HG03196 (cell line): ENCODE results near the gene CNTN1.
"Not testable (repeated sequence)": the region's sequence is repeated elsewhere in the genome, so short reads cannot be mapped to it uniquely, and the experiment has no call there.

Experiments
- ATAC-seq: cut with Tn5 transposase; IDR thresholded peaks from one replicate; pipeline ENCODE4 v1.9.1; 2021; ENCODE audit not compliant: unreplicated experiment

CNTN1 gene

DNA sequence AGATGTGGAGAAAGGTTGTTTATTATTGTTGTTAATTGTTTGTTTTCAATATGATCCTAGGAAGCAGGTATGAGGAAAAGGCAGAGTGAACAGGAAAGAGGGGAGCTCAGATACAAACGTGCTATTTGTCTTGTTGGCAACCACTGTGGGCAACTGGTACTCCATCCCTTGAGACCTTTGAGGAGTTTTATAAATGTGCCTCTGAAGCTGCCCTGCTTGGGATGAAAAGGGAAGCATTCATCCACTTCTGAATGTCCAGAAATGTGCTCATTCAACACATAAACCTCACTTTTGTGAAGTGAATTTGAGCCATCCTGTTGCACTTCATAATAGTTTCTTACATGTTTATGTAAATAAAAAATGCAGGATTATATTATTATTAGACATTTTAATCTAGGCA is 331.6 kb downstream of the CNTN1 start:
- ATAC-seq = no peak

GRCh38 chr12:41026151-41026550 is 333.9 kb downstream of the CNTN1 start:
- no peak for ATAC-seq

DNA sequence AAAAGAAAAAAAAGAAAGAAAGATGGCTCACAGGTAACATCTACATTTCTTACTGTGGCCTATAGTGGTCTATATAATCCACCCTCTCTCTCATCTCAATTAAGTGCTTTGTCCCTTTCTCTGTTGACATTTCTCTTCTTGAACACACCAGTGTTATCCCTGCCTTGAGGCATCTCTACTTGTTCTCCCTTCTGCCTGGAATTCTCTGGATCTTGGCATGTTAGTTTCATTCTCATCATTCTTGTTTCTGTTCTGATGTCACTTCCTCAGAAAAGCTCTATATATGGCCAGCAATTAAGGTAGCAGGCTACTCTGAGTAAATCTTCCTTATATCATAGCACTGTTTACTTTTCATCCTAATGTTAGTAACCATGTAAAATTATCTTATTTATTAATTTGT is 340.1 kb downstream of the CNTN1 start:
- no peak for ATAC-seq

DNA sequence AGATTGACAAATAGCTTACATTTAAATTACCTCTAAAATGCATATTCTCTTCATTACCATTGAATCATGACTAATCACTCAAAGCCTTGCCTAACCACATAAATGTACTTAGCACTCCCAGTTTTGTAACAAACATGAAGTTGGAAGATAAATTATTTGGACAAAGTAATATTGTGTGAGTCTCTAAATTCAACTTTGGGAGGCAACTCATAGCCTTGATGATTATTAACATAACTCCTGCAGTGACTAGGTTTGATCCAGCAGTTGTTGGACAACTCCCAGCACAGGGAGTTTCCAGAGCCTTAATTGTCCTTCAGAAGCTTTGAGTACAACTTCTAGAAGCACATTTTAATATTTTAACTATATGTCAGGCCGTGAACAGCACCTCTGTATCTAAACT is 342.4 kb downstream of the CNTN1 start:
- ATAC-seq = no peak

DNA sequence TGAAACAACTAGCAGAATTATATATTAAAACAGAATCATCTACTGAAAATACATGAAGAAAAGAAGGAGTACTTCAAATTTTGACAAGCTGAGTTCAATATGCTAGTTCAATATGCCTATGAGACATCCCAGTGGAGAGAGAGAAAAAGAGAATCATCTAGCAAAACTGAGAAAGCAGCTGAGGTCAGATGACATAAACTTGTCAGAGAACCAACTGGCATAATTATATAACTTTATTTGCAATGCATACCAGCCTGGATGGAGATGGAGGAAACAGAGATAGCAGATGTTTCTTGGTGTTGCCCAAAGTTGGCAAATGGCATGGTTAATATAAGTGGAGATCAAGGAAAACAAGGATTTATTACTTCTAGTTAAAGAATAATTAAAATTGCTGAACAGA is 347.2 kb downstream of the CNTN1 start:
- no peak for ATAC-seq

DNA sequence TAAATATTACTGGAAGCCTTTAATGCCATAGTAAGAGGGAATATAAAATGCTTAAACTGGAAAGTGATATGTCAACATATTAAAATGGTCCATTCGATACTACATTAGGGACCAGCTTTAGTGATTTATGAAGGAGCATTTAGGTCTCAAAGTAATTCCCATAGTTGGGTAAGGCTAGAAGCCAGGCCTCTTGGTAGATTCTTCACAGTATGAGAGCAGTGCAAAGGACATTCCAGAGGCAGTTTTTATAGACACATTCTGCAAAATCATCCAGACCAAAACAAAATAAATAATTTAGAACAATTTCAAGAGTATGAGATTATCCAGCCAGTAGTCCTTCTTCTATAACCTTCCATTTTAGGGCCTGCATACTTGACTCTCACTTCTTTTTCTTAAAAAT is 353.3 kb downstream of the CNTN1 start:
- ATAC-seq = no peak

- no peak for ATAC-seq
Observed at GRCh38 chr12:41049033-41049432, 356.8 kb downstream of the CNTN1 start.

DNA sequence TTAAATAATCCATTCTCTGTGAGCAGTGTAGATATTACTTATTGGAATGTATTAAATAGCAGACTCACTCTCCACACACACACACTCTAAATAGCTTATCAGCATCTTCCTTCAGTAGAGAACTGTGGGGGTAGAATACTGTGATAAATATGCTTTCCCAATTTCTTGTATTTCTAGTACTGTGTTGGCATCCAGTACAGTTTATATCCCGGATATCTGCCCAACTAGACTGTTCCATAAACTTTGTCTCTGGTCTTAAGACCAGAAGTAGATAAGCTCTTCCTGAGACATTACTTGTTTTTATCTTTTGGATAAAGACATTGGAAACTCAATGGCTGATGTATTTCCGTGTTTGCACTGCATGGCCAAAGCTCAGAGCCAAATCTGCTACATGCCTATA is 359.7 kb downstream of the CNTN1 start:
- ATAC-seq = no peak

DNA sequence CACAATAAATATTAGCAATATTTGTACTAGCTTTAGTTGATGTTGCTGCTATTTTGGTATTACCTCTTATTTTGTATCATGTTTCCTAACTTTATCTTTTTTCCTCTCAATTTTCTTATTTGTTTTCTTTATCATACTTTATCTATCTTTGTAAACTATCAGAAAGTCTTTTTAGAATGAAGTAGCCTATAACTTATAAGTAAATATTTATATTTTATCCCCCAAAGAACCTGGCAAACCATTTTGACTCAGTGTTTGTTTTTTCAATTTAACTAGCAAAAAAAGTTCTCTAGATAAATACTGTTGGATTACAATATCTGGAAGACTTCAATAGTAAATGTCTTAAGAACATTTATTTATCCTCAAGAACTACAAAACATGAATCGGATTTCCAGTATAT is 360.2 kb downstream of the CNTN1 start:
- no peak for ATAC-seq

GRCh38 chr12:41053046-41053445 is 360.8 kb downstream of the CNTN1 start:
- no peak for ATAC-seq

- no peak for ATAC-seq
Observed at GRCh38 chr12:41055875-41056577, 363.8 kb downstream of the CNTN1 start.

GRCh38 chr12:41058266-41058665 is 366.0 kb downstream of the CNTN1 start:
- ATAC-seq = no peak

- no peak for ATAC-seq
Observed at GRCh38 chr12:41061192-41061591, 369.0 kb downstream of the CNTN1 start.

DNA sequence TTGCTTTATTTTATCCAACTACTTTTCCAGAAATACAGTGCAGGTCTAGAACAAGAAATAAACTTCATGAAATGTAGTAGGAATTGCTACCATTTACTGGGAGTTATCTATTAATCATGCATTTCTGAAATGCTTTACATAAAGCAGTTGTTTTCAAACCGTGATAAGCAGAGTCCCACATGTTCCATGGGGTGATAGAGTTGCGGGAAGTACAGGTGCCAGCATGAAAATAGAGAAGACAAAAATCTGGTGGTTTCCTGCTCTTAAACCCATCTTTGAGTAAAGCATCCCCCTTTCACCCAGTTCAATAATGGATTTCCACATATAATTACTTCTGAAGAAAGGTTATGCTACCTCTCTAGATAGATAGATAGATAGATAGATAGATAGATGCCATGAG is 372.2 kb downstream of the CNTN1 start:
- no peak for ATAC-seq

GRCh38 chr12:41067941-41068645 is 375.9 kb downstream of the CNTN1 start:
- ATAC-seq = no peak

DNA sequence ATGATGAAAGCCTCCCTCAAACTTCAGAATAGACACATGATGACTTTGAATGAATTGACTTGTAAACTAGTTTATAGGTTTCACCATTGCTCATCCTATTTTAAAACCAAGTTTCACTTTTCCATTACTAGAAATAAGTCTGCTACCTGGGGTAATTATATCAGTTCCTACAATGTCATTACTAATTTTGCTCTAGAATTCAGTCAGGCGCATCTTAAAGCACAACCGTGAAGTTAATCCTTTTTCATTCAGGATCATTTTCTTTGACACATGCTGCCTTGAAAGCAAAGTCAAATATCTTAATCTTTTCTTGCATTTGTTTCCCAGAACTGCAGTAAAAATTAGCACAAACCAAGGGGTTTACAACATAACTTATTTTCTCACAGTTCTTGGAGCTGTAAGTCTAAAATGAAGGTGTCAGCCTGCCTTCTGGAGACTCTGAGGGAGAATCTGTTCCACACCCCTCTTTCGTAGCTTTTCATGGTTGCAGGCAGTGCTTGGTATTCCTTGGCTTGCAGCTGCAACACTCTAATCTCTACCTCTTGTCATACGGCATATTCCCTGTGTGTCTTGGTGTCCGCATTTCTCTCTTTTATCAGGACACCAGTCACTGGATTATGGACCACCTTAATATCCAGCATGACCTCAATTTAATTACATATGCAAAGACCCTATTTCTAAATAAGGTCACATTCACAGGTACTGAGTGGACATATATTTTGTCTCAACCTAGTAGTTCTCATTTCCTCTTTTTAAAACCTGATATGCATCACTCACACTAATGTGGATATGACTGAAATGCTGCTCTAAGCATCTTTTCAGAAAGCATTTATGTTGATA is 381.6 kb downstream of the CNTN1 start:
- ATAC-seq = no peak

DNA sequence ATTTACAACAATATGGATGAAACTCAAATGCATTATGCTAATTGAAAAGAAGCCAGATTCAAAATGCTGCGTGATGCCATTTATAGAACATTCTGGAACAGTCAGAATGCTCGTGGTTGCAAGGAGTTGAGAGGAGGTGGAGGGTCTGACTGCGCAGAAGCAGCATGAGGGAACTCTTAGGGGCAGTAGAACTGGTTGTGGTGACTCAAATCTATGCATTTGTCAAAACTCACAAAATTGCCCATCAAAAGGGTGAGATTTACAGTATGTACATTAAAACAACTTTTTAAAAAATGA is 382.2 kb downstream of the CNTN1 start:
- no peak for ATAC-seq

DNA sequence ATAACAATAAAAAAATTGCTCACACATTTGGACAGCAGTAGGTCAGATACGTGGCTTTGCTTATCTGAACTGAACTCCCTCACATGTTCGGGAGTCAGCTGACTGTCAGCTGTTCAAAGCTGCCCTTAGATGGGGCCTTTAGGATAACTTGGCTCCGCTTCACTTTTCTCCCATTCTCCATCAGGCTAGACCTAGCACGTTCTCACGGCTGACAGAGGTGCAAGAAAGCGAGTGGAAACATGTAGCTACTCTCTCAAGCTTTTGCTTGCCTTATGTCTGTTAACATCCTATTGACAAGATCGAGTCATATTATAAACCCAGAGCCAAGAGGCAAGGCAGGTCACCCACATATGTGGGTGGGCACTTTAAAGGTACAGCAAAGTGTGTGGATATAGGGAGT is 383.9 kb downstream of the CNTN1 start:
- no peak for ATAC-seq

- not testable (repeated sequence) for ATAC-seq
Observed at GRCh38 chr12:41081241-41081640, 389.0 kb downstream of the CNTN1 start.

- ATAC-seq = no peak
Observed at GRCh38 chr12:41089438-41089837, 397.2 kb downstream of the CNTN1 start.

- no peak for ATAC-seq
Observed at GRCh38 chr12:41092115-41092514, 399.9 kb downstream of the CNTN1 start.

- ATAC-seq = no peak
Observed at GRCh38 chr12:41096797-41097196, 404.6 kb downstream of the CNTN1 start.
